ENCODE data around the gene BRME1.

GRCh38 chr19:13951799-13952153, 45.9 kb upstream of the BRME1 start:
- TF ChIP-seq ESRRA (IDR thresholded peaks at IDR 0.05; ENCODE audit: borderline replicate concordance, low read length): no peak
- TF ChIP-seq FOSL2 (IDR thresholded peaks at IDR 0.05): no peak
- TF ChIP-seq FOSL2 (CRISPR knock-in tag; IDR thresholded peaks at IDR 0.05): no peak
- no peak for TF ChIP-seq CTCF (IDR thresholded peaks at IDR 0.05)
- no peak for TF ChIP-seq MAZ (IDR thresholded peaks at IDR 0.05; ENCODE audit: borderline replicate concordance, low read depth, low read length)
- TF ChIP-seq SMC3 (IDR thresholded peaks at IDR 0.05): no peak
- TF ChIP-seq MYC (IDR thresholded peaks at IDR 0.05; ENCODE audit: borderline replicate concordance, low read length): no peak
- TF ChIP-seq RCOR1 (IDR thresholded peaks at IDR 0.05; ENCODE audit: low read depth, low read length): no peak
- no peak for TF ChIP-seq MAFK (IDR thresholded peaks at IDR 0.05; ENCODE audit: partially characterized antibody)
- TF ChIP-seq KDM5A (IDR thresholded peaks at IDR 0.05): no peak
- TF ChIP-seq POLR2AphosphoS2 (conservative IDR thresholded peaks at IDR 0.05; ENCODE audit: low read length): no peak

Data from A549 (cell line).